ENCODE data around the gene FAM184A. TPM values are rescaled to one million over a fixed set of nuclear protein-coding genes. Genes with fewer than 3 reads are reported as not detected.

FAM184A gene
- total RNA-seq, 1 donor from 2014 or later, result 3.4 TPM

GRCh38 chr6:119027465-119027864 lies 51.0 kb downstream of the FAM184A start:
- Histone ChIP-seq H3K27me3 (no peaks in the 10 kb centered on the region), H3K36me3 (no peaks in the 10 kb centered on the region), H3K4me3 (no peak overlapping the region), H3K4me1 (no peaks in the 10 kb centered on the region), H3K27ac (no peak overlapping the region), H3K9me3 (no peaks in the 10 kb centered on the region)
- intact Hi-C loops (cut with DNase I), result loop anchor here (2.0 kb wide), 1 partner anchor 23 kb away; no protein-coding TSS in a partner anchor
- no peak for DNase-seq (ENCODE audit: extremely low spot score in 2 of 2)
- TF ChIP-seq CTCF (IDR thresholded peaks at IDR 0.05) (no peak), POLR2A (IDR thresholded peaks at IDR 0.05) (no peak), POLR2AphosphoS5 (IDR thresholded peaks at IDR 0.05; ENCODE audit: insufficient read depth in 1 of 2, low read depth in 1 of 2) (no peak)

- no peaks in the 10 kb centered on the region for H3K27me3 ChIP-seq
- H3K4me3 ChIP-seq, result no peak overlapping the region
- no peaks in the 10 kb centered on the region for H3K4me1 ChIP-seq
- no peaks in the 10 kb centered on the region for H3K36me3 ChIP-seq
- TF ChIP-seq POLR2AphosphoS5 (IDR thresholded peaks at IDR 0.05; ENCODE audit: insufficient read depth in 1 of 2, low read depth in 1 of 2) (no peak), POLR2A (IDR thresholded peaks at IDR 0.05) (no peak), CTCF (IDR thresholded peaks at IDR 0.05) (no peak)
- no peak overlapping the region for H3K27ac ChIP-seq
- H3K9me3 ChIP-seq, result no peaks in the 10 kb centered on the region
- intact Hi-C loops (cut with DNase I), result loop anchor here (2.0 kb wide), 1 partner anchor 22 kb away; no protein-coding TSS in a partner anchor
- DNase-seq (ENCODE audit: extremely low spot score in 2 of 2), result no peak
Measured at GRCh38 chr6:119026822-119027221, 51.6 kb downstream of the FAM184A start.

- Histone ChIP-seq H3K36me3 (no peaks in the 10 kb centered on the region), H3K27ac (no peak overlapping the region), H3K27me3 (no peaks in the 10 kb centered on the region), H3K9me3 (no peaks in the 10 kb centered on the region), H3K4me3 (no peak overlapping the region), H3K4me1 (no peaks in the 10 kb centered on the region)
- no peak for DNase-seq (ENCODE audit: extremely low spot score in 2 of 2)
- intact Hi-C loops (cut with DNase I), result loop anchor here (2.0 kb wide), 1 partner anchor 21 kb away; no protein-coding TSS in a partner anchor
- no peak for TF ChIP-seq POLR2AphosphoS5 (IDR thresholded peaks at IDR 0.05; ENCODE audit: insufficient read depth in 1 of 2, low read depth in 1 of 2)
- TF ChIP-seq CTCF (IDR thresholded peaks at IDR 0.05), result no peak
- TF ChIP-seq POLR2A (IDR thresholded peaks at IDR 0.05), result no peak
Measured at GRCh38 chr6:119025793-119026192, 52.7 kb downstream of the FAM184A start.

- TF ChIP-seq POLR2AphosphoS5 (IDR thresholded peaks at IDR 0.05; ENCODE audit: insufficient read depth in 1 of 2, low read depth in 1 of 2) (no peak), POLR2A (IDR thresholded peaks at IDR 0.05) (no peak), CTCF (IDR thresholded peaks at IDR 0.05) (no peak)
- H3K27me3 ChIP-seq, result no peaks in the 10 kb centered on the region
- DNase-seq (ENCODE audit: extremely low spot score in 2 of 2), result no peak
- H3K9me3 ChIP-seq, result no peaks in the 10 kb centered on the region
- H3K4me3 ChIP-seq, result no peak overlapping the region
- H3K4me1 ChIP-seq, result no peaks in the 10 kb centered on the region
- intact Hi-C loops (cut with DNase I), result no loop called here
- no peaks in the 10 kb centered on the region for H3K36me3 ChIP-seq
- H3K27ac ChIP-seq, result no peak overlapping the region
Measured at GRCh38 chr6:119024111-119024510, 54.4 kb downstream of the FAM184A start.

GRCh38 chr6:119022796-119023195 lies 55.7 kb downstream of the FAM184A start:
- TF ChIP-seq POLR2AphosphoS5 (IDR thresholded peaks at IDR 0.05; ENCODE audit: insufficient read depth in 1 of 2, low read depth in 1 of 2) (no peak), CTCF (IDR thresholded peaks at IDR 0.05) (no peak), POLR2A (IDR thresholded peaks at IDR 0.05) (no peak)
- H3K27ac ChIP-seq, result no peak overlapping the region
- no peaks in the 10 kb centered on the region for H3K27me3 ChIP-seq
- intact Hi-C loops (cut with DNase I), result no loop called here
- H3K9me3 ChIP-seq, result no peaks in the 10 kb centered on the region
- no peaks in the 10 kb centered on the region for H3K4me1 ChIP-seq
- no peak overlapping the region for H3K4me3 ChIP-seq
- DNase-seq (ENCODE audit: extremely low spot score in 2 of 2), result no peak
- no peaks in the 10 kb centered on the region for H3K36me3 ChIP-seq
